Keratinocyte (primary cell): ENCODE measurements around the gene ZNF354C. TPM values are rescaled to one million over a fixed set of nuclear protein-coding genes. Genes with fewer than 3 reads are reported as not detected.

ENCODE experiments used
- DNase-seq: peaks from one replicate; pipeline ENCODE4 v3.0.0-alpha.2; 2011; ENCODE audit warnings: low read depth, missing footprints, low spot score
- FAIRE-seq: peaks from 2 replicates; lab custom pipeline; 2011; peaks lifted over from hg19 to GRCh38; lab: Jason Lieb, UNC
- H2AFZ ChIP-seq: 2 replicates; pipeline ENCODE4 v1.6.0; 2012; ENCODE audit warnings: low read length, control low read depth, inconsistent platforms; ENCODE audit not compliant: control insufficient read depth
- H3K27ac ChIP-seq: 2 replicates; pipeline ENCODE4 v1.5.1; 2011; ENCODE audit warnings: low read length; ENCODE audit not compliant: control insufficient read depth, insufficient read depth
- H3K27me3 ChIP-seq: 3 replicates; pipeline ENCODE4 v1.6.0; 2011; ENCODE audit warnings: low read length; ENCODE audit not compliant: control insufficient read depth, insufficient read depth; ENCODE audit errors: extremely low read depth
- H3K36me3 ChIP-seq, 2 experiments: 2 replicates in 1 of 2; 3 replicates in 1 of 2; pipeline ENCODE4 v1.5.1; 2011; ENCODE audit warnings: low read length in 2 of 2, mild to moderate bottlenecking in 1 of 2; ENCODE audit not compliant: control insufficient read depth in 2 of 2, insufficient read depth in 2 of 2; ENCODE audit errors: extremely low read depth in 1 of 2
- H3K4me1 ChIP-seq: 3 replicates; pipeline ENCODE4 v1.5.1; 2011; ENCODE audit warnings: low read length; ENCODE audit not compliant: control insufficient read depth, insufficient read depth; ENCODE audit errors: extremely low read depth
- H3K4me2 ChIP-seq: 3 replicates; pipeline ENCODE4 v1.6.0; 2011; ENCODE audit warnings: low read depth, low read length; ENCODE audit not compliant: control insufficient read depth, insufficient read depth; ENCODE audit errors: extremely low read depth
- H3K4me3 ChIP-seq, 3 experiments: fragments of 200-600 bp in 1 of 3; sonication (generic) in 1 of 3; 2 replicates in 2 of 3; 3 replicates in 1 of 3; pipeline ENCODE4 v1.5.1; 2011 to 2016; ENCODE audit warnings: low read length in 3 of 3, mild to moderate bottlenecking in 3 of 3, control low read depth in 2 of 3, inconsistent platforms in 1 of 3, low read depth in 1 of 3, mixed read lengths in 1 of 3, mixed run types in 1 of 3, moderate library complexity in 1 of 3; ENCODE audit not compliant: control insufficient read depth in 2 of 3, insufficient read depth in 2 of 3; ENCODE audit errors: extremely low read depth in 1 of 3
- H3K79me2 ChIP-seq: 2 replicates; pipeline ENCODE4 v1.6.0; 2012; ENCODE audit warnings: low read length; ENCODE audit not compliant: control insufficient read depth, insufficient read depth
- H3K9ac ChIP-seq: 3 replicates; pipeline ENCODE4 v1.6.0; 2011; ENCODE audit warnings: low read length; ENCODE audit not compliant: control insufficient read depth, insufficient read depth; ENCODE audit errors: extremely low read depth
- H3K9me1 ChIP-seq: 3 replicates; pipeline ENCODE4 v1.6.0; 2011; ENCODE audit warnings: low read length; ENCODE audit not compliant: control insufficient read depth, insufficient read depth; ENCODE audit errors: extremely low read depth
- H3K9me3 ChIP-seq: 2 replicates; pipeline ENCODE4 v1.5.1; 2012; ENCODE audit warnings: low read depth, low read length; ENCODE audit not compliant: control insufficient read depth
- H4K20me1 ChIP-seq: 3 replicates; pipeline ENCODE4 v1.6.0; 2011; ENCODE audit warnings: low read length; ENCODE audit not compliant: control insufficient read depth, insufficient read depth; ENCODE audit errors: extremely low read depth
- EZH2 ChIP-seq: IDR thresholded peaks from one replicate; pipeline ENCODE4 v1.6.1; 2012; ENCODE audit warnings: inconsistent platforms, mild to moderate bottlenecking, low read length, moderate library complexity
- dilution Hi-C: fragments of 300-500 bp; cut with MboI; formaldehyde crosslinking; loops from one replicate; pipeline ENCODE4 v1.7.0; 2020; ENCODE audit warnings: low sequenced_read_pairs; ENCODE audit not compliant: extremely low pct_ligation_motif_present
- polyA plus RNA-seq, 5 experiments: library from polyadenylated mRNA; depleted of rRNA in 3 of 5; stranded (reverse) in 3 of 5; stranded (forward) in 1 of 5; unstranded in 1 of 5; fragments of >200 nt; gene quantifications; 1 replicate in 1 of 5; 2 replicates in 3 of 5; 3 replicates in 1 of 5; pipeline versions ENCODE4 v1.2.1 to v1.2.3, GENCODE V29; 2011 to 2012; ENCODE audit warnings: missing spikeins in 2 of 5, low read depth in 1 of 5, low replicate concordance in 1 of 5
- TF ChIP-seq, protein P1 (sequence below), 3 experiments: IDR thresholded peaks in 1 of 3; conservative IDR thresholded peaks in 1 of 3; optimal IDR thresholded peaks in 1 of 3; 2 replicates in 2 of 3; 3 replicates in 1 of 3; pipeline versions ENCODE3 to v1.5.1; 2011; ENCODE audit warnings: low read length in 3 of 3, mild to moderate bottlenecking in 3 of 3, moderate library complexity in 2 of 3, control low read depth in 1 of 3, inconsistent platforms in 1 of 3; ENCODE audit not compliant: insufficient read depth in 2 of 3; ENCODE audit errors: extremely low read depth in 1 of 3

ZNF354C gene
- polyA plus RNA-seq, 1 donor (not counting 4 experiments of a cell fraction or from before 2014, with no cell fraction given) = 2.7 TPM

DNA sequence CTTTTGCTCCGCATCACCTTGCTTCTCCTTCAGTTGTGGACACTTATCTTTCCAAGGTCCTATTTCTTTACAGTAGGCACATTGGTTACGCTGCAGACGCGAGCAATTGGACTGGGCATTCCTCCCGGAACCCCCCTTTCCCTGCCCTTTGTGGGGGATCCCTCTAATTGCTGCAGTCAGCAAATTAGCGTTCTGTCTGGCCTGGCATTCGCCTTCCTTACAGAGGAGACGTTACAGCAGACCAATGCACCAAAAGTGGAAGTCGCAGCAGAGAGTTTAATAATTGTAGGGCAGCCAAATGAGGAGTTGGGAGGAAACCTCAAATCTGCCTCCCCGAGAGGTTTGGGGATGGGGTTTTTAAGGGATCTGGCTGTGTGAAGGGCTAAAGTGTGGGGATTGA is 5.3 kb upstream of the ZNF354C start:
- Histone ChIP-seq H3K9ac (no peak overlapping the region), H3K27ac (no peak overlapping the region), H4K20me1 (no peaks in the 10 kb centered on the region), H2AFZ (no peak overlapping the region), H3K36me3 (no peaks in the 10 kb centered on the region), H3K9me1 (no peaks in the 10 kb centered on the region), H3K79me2 (no peaks in the 10 kb centered on the region), H3K4me3 (no peak overlapping the region), H3K27me3 (no peaks in the 10 kb centered on the region), H3K9me3 (no peaks in the 10 kb centered on the region), H3K4me2 (no peak overlapping the region), H3K4me1 (no peaks in the 10 kb centered on the region)
- TF ChIP-seq, protein P1, sequence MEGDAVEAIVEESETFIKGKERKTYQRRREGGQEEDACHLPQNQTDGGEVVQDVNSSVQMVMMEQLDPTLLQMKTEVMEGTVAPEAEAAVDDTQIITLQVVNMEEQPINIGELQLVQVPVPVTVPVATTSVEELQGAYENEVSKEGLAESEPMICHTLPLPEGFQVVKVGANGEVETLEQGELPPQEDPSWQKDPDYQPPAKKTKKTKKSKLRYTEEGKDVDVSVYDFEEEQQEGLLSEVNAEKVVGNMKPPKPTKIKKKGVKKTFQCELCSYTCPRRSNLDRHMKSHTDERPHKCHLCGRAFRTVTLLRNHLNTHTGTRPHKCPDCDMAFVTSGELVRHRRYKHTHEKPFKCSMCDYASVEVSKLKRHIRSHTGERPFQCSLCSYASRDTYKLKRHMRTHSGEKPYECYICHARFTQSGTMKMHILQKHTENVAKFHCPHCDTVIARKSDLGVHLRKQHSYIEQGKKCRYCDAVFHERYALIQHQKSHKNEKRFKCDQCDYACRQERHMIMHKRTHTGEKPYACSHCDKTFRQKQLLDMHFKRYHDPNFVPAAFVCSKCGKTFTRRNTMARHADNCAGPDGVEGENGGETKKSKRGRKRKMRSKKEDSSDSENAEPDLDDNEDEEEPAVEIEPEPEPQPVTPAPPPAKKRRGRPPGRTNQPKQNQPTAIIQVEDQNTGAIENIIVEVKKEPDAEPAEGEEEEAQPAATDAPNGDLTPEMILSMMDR (optimal IDR thresholded peaks at IDR 0.05 in 1 of 3, IDR thresholded peaks at IDR 0.05 in 1 of 3, conservative IDR thresholded peaks at IDR 0.05 in 1 of 3; ENCODE audit: extremely low read depth in 1 of 3, insufficient read depth in 2 of 3, low read length in 3 of 3) = no peak
- no peak for TF ChIP-seq EZH2
- dilution Hi-C loops = no loop called here
- DNase-seq = no peak
- FAIRE-seq = no peak

- H3K9me1 ChIP-seq = no peaks in the 10 kb centered on the region
- H3K4me1 ChIP-seq = no peaks in the 10 kb centered on the region
- no peaks in the 10 kb centered on the region for H3K79me2 ChIP-seq
- H3K4me3 ChIP-seq = no peak overlapping the region
- TF ChIP-seq EZH2 = no peak
- TF ChIP-seq, protein P1 (optimal IDR thresholded peaks at IDR 0.05 in 1 of 3, IDR thresholded peaks at IDR 0.05 in 1 of 3, conservative IDR thresholded peaks at IDR 0.05 in 1 of 3; ENCODE audit: extremely low read depth in 1 of 3, insufficient read depth in 2 of 3, low read length in 3 of 3) = no peak
- DNase-seq = no peak
- H3K36me3 ChIP-seq = no peaks in the 10 kb centered on the region
- no peaks in the 10 kb centered on the region for H4K20me1 ChIP-seq
- H3K27ac ChIP-seq = no peak overlapping the region
- no peak overlapping the region for H3K9ac ChIP-seq
- H3K9me3 ChIP-seq = no peaks in the 10 kb centered on the region
- no peak for FAIRE-seq
- no peaks in the 10 kb centered on the region for H3K27me3 ChIP-seq
- no peak overlapping the region for H2AFZ ChIP-seq
- no peak overlapping the region for H3K4me2 ChIP-seq
- dilution Hi-C loops = no loop called here
These were observed 4.7 kb upstream of the ZNF354C start for GRCh38 chr5:179055436-179055835.
